SH-SY5Y (cell line): ENCODE data around the gene TNNI2.
A peak's percentile ranks its signal among the peaks of the same experiment; 100 is the strongest.

ENCODE experiments used
- GATA2 ChIP-seq: IDR thresholded peaks from 2 replicates; pipeline ENCODE4 v1.6.1; 2011; ENCODE audit warnings: mild to moderate bottlenecking, low read depth, low read length
- GATA3 ChIP-seq: IDR thresholded peaks from 2 replicates; pipeline ENCODE4 v1.6.1; 2011; ENCODE audit warnings: low read depth, mild to moderate bottlenecking, low read length, moderate library complexity

Gene TNNI2

DNA sequence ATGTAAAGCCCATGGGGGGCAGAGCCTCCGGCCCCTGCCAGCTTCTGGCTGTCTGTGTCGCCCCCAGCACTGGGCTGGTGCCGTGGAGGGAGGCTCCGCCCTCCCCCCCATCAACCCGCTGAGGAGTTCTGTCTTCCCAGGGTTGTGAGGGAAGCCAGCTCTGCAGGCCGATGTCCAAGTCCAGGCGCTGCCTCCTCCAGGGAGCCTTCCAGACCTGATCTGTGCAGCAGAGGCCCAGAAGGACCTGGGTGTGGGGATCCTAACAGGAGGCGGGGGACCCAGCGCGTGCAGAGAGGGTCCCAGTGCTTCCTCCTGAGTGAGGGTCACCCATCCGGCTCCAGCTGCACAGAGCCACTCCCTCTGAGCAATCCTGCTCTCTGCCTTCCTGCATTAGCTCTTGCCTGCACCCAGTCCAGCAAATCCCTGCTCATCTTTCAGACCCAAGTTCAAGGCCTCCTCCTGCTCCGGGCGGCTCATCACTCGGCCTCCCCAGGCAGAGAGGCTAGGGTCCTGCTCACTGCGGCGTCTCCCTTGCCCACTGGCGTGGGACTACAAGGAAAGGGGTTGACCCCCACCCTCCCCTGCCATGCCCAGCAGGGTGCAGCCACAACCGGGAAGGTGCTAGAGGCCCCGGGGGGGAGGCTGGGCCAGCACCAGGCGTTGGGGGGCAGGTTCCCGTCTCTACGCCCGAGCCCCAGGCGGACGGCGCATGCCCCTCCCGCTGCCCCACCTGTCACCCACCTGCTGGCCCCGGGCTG lies 36.5 kb downstream of the TNNI2 start:
- TF ChIP-seq GATA3 (no peak), GATA2 (no peak)

DNA sequence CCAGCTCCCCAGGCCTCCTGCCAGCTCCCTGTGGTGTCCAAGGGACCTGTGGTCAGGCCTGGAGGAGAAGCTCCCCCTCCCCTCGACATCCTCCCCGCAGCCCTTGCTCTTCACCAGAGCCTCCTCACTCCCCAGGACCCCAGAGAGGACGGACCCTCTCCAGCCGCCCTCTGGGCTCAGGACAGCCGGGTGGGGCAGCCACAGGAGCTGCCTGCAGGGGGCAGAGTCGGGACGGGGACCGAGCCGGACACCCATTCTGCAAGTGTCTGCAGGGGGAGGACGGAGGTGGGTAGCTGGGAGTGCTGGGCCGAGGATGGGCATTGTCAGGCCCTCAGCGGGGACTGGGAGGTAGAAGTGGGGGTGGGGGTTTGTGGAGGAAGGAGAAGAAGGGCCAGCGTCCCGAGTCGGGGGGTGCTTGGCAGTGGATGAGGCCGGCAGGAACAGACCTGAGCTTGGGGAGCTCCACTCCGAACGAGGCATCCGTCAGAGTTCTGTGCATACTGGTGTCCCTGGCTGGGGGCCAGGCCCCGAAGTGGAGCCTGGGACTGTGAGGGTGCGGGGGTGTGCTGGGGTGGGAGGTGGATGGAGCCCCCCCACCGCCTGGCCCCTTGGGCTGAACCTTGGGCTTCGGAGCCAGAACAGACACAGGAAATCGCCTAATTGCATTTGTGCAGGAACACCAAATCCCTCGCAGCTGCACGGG lies 37.7 kb downstream of the TNNI2 start:
- TF ChIP-seq GATA2 (no peak), GATA3 (no peak)

DNA sequence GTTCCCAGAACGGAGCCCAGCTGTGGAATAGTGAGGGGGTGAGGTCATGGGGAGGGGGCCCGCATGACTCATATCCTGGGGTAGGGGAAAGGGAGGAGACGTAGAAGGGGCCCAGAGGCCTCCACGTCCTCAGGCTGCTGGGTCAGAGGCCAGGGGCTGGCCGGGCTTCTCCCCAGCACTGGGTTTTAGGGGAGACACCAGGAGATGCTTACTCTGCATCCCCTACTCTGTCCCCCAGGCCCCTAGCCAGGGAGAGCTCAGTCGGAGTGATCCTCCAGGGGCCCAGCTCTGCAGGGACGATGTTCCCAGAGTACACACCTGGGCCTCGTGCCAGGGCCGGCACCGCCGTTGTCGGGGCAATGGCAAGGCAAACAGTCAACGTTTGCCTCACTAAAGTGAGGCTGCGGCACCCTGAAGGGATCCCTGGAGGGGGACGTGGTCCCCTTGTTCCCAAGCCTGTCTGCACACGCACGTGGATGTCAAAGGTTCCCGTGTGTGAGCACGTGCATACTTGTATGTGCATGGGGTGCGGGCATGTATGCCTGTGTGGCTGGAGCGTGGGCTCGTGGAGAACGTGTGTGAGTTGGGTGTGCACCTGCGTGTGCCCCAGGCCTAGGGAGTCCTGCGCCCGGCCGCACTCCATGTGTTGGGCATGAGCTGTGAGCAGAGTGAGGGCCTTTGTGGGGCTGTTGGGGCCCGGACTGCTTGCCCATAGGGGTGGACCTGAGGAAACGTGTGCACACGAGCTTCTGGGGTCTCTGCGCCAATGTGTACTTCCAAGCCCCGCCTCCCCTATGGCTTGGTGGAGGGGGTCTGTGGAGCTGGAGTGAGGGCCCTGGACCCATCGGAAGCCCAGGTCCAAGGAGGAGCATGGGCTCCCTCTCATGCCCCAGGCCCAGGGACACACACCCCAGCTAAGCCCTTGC lies 38.7 kb downstream of the TNNI2 start:
- TF ChIP-seq GATA2 (no peak), GATA3 (no peak)

DNA sequence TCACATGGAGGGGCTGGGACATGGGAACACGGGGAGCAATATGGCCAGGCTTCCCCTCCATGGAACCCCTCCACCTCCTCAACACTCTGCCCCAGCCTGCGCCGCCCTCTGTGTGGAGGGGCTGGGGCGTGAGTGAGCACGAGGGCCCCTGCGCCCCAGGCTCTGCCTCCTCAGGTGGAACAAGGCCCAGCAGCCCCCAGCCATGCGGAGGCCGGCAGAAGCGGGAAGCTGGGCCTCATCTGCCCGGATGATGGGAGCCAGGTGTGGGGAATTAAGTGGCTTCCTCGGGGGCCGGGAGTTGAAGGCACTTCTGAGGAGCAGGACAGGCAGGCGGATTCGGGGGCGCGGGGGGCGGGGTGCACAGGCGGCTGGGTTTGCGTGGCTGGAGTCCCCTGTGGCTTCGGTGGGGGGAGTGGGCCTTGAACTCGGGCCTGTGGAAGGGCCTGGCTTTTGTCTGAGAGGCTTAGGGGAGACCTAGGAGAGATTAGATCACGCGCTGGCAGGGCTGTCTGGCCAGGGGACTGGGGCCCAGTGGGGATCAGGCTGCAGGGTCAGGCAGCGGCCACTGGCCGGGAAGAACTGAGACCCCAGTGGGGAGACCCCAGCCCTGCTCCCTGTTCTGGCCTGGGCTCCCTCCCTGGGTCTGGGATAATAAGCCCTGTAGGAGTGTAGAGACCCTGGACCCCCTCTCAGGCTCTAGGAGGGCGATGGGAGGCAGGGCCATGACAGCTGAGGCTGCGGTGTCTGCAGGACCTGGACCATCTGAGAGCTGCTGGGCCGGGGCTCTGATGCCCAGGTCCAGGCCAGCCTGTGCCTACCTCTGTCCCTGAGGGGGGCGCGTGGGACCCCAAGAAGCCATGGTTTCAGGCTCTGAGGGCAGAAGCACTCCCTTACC lies 39.6 kb downstream of the TNNI2 start:
- TF ChIP-seq GATA2 (peak; percentile 75), GATA3 (no peak)

DNA sequence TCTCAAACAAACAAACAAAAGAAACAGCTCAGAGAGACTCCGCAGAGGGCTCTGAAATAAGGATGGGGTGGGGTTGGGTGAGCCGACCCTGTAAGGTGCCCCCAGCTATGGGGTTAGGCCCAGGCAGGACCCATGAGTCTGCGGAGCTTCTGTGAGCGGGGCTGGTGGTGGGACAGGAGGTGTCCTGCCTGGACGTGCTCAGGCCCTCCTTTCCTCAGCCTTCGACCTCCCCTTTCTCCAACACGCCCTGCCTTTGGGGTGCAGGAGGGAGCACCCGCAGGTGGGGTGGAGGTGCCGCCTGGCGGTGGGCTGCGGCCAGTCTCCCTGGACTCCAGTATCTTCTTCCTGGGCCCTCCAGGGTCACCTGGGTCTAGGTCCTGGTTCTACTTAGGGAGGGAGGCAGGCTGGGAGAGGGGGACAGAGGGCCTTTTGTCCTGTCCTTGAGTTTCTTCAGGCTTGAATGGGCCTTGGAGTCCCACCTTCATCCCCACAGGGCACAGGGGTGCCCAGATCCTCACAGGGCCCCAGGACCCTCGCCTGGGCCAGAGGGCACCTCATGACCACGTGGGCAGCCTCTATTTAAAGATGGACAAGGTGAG lies 40.7 kb downstream of the TNNI2 start:
- TF ChIP-seq GATA3 (no peak), GATA2 (no peak)

DNA sequence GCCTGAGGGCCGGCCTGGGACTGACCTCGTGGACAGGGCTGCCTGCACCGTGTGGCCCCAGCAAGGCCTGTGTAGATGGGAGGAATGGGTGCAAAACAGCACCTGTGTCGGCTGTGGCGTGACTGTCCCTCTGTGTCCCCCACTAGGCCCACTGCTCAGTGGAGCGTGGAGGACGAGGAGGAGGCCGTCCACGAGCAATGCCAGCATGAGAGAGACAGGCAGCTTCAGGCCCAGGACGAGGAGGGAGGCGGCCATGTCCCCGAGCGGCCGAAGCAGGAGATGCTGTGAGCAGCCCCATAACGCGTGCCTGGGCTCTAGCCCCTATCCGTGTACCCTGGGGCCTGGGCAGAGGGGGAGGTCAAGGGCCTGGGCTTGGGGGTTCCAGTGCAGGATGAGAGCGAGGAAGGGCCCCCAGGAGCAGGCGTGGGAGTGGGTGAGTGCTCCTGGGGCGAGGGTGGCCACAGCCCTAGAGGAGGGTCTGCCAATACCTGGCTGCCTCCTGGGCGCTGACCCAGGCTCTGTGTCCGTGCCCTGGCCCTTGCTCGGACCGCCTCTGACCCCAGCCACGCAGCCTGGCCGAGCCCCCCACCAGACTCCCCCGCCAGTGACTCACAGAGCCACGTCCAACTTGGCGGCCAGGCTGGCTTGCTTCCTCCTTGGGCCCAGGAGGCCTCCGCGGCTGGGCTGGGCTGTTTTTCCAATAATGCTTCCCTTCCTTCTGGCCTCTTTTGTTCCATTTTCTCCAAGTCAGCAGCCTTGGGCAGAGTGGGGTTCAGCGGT lies 41.4 kb downstream of the TNNI2 start:
- no peak for TF ChIP-seq GATA3

DNA sequence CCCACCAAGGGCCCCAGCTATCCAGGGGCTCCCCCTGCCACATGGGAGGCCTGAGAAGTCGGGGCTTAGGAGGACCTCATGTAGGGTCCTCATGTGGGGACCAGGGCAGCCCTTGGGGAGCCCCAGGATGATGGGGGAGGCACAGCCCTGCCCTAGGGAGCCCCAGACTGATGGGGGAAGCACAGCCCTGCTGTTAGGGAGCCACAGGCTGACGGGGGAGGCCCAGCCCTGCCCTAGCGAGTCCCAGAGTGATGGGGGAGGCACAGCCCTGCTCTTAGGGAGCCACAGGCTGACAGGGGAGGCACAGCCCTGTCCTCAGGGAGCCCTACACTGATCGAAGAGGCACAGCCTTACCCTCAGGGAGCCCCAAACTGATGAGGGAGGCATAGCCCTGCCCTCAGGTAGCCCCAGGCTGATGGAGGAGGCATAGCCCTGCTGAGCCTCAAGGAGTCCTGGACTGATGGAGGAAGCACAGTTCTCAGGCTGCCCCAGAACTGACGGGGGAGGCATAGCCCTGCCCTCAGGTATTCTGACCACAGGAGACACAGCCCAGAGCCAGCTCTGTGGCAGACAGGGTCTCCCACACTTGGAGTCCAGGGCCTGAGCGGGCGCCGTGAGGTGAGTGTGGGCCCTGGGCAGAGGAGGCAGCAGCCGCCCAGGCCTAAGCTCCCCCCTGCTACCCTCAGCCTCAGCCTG lies 42.1 kb downstream of the TNNI2 start:
- no peak for TF ChIP-seq GATA3
- no peak for TF ChIP-seq GATA2

DNA sequence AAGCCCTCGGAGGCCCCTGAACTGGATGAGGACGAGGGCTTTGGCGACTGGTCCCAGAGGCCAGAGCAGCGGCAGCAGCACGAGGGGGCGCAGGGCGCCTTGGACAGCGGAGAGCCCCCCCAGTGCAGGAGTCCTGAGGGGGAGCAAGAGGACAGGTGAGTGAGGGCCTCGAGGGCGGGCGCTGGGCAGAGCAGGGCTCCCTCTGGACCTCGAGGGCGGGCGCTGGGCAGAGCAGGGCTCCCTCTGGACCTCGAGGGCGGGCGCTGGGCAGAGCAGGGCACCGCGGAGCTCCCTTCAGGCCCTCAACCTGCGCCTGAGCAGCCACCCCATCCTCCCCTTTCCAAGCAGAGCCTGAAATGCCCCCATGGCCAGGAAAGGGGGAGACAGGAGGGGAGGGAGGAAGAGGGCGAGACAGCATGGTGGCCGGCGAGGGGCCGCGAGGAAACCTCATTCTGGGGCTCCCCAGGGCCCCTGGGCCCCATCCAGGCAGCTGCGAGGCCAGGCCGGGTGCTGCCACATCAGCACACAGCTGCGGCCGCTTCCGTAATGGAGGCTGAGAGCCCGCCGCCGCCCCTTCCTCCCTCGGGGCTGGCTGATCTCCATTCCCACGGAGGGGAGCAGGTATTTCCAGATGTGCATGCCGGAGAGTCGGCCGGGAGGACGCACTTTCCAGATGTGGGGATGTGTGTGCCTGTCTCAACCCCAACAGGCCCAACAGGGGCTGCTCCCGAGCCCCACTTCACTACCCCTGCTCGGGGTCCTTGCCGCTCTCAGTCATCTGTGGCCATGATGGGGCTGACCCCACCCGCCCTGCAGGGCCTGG lies 42.9 kb downstream of the TNNI2 start:
- TF ChIP-seq GATA2 (no peak), GATA3 (no peak)

DNA sequence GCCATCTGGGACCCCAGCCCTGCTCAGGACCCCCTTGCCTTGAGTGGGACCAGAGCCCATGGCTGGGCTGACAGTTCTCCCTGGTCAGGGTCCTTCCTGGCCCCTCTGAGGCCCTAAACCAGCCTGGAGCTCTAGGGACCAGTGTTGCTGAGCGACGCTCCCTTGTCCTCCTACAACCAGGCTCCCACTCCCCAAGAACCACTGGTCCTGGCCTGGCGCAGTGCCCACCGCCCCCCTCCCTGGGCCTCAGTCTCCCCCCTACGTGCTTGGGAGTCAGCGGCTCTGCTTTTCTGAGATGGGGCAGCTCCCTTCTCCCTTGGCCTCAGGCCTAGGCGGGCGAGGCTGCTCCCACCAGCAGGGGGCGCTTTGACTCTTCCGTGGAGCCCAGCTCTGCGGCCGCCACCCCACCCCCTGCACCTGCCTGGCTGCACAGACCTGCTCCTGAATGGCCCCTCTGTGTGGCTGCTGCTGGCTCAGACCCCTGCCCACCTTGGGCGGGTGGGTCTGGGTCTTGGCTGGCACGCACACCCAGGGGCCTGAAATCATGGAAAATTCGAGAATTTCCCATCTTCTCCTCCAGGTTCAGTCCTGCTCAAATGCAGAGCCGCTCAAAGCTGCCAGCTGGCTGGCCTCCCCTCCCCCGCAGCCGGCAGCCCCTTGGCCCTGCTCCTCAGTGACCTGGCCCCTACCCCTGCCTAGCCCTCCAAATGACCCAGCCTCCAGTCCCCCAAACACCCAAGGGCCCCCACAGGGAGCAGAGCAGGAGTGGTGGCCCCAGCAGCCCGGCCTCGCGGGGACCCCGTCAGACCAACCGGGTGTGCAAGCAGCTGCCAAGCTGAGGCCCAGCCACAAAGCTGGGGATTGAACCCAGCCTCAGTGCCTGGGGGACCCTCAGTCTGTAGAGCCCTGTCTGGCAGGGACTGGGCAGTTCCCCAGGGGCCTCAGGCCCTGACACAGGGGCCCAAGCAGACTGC lies 43.8 kb downstream of the TNNI2 start:
- TF ChIP-seq GATA3: no peak
- no peak for TF ChIP-seq GATA2

DNA sequence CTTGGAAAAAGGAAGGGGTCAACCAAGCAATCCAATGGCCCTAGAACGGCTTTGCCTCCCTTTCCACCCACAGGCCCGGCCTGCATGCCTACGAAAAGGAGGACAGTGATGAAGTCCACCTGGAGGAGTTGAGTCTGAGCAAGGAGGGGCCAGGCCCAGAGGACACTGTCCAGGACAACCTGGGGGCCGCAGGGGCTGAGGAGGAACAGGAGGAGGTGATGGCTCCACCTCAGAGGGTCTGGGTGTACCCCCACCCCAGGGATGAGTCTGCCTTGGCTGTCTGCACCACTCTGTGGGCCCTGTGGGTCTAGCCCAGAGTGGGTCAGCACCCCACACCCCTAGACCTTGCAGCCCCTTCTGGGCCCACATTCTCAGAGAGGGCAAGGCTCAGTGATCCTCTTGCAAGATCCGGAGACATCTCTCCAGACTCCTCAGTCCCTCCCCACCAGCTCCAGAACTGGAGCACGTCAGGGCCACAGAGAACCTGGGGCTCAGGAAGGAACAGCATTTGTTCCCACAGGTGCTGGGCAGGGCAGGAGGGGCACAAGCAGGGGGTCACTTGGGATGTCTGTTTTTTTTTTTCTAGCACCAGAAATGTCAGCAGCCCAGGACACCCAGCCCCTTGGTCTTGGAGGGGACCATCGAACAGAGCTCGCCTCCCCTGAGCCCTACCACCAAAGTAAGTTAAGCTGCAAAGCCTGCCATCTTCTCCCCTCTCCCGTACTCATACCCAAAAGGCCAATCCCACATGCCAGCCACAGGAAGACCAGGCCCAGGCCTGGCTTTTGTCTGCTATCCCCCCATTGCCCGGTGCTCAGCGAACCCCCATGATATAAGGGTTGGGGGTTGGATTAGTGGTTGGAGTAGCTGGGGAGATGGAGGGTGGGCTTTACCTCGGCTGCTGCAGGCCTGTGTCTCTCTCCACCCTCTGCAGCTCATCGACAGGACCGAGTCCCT lies 44.8 kb downstream of the TNNI2 start:
- TF ChIP-seq GATA3: no peak
- TF ChIP-seq GATA2: no peak
